GM21786 (cell line): ENCODE results near the gene CDHR5.
"Not testable (repeated sequence)": the region's sequence is repeated elsewhere in the genome, so short reads cannot be mapped to it uniquely, and the experiment has no call there.

Source experiments
- ATAC-seq: cut with Tn5 transposase; IDR thresholded peaks from one replicate; pipeline ENCODE4 v1.9.1; 2021; ENCODE audit not compliant: unreplicated experiment

The CDHR5 gene, protein sequence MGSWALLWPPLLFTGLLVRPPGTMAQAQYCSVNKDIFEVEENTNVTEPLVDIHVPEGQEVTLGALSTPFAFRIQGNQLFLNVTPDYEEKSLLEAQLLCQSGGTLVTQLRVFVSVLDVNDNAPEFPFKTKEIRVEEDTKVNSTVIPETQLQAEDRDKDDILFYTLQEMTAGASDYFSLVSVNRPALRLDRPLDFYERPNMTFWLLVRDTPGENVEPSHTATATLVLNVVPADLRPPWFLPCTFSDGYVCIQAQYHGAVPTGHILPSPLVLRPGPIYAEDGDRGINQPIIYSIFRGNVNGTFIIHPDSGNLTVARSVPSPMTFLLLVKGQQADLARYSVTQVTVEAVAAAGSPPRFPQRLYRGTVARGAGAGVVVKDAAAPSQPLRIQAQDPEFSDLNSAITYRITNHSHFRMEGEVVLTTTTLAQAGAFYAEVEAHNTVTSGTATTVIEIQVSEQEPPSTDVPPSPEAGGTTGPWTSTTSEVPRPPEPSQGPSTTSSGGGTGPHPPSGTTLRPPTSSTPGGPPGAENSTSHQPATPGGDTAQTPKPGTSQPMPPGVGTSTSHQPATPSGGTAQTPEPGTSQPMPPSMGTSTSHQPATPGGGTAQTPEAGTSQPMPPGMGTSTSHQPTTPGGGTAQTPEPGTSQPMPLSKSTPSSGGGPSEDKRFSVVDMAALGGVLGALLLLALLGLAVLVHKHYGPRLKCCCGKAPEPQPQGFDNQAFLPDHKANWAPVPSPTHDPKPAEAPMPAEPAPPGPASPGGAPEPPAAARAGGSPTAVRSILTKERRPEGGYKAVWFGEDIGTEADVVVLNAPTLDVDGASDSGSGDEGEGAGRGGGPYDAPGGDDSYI

DNA sequence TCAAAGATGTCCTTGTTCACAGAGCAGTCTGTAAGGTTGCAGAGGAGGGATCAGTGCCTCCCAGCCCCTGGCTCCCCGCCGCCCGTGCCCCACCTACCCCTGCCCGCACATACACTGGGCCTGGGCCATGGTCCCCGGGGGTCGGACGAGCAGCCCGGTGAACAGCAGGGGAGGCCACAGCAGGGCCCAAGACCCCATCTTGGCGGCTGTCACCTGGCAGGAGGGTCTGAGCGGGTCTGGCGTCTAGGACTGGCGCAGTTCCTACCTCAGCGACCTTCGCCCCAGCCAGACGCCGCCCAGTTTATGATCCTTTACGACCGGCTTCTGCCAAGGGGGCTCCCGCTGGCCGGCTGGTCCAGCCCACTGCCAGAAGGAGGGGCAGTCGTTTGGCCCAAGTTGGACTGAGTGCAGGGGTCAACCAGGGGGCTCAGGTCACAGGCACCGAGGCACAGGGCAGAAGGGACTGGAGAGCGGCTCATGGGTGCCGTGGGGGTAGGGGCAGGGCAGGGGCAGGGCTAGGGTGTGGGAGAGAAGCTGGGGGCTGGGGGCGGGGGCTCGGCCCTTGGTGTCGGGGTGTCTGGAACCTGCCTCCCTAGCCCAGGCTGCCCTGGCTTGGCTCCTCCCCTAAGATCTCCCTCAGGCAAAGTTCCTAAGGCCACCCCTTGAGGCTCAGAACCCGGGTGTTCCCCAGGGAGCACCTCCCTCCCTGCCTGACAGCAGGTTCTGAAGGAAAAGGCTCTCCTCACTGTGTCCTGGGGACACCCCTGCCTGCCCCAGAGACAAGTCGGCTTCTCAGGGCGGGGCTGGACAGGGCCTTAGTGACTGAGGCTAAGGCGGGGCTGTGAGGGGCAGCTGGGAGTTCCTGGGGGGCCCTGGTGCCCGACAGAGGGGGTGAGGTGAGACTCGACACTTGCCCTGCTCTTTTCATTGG, at the start of gene CDHR5:
TSS of gene CDHR5 (minus strand) at position 251 of the 931 bp plus-strand sequence. CDS start at position 198, 53 bp downstream.
- ATAC-seq, result no peak

DNA sequence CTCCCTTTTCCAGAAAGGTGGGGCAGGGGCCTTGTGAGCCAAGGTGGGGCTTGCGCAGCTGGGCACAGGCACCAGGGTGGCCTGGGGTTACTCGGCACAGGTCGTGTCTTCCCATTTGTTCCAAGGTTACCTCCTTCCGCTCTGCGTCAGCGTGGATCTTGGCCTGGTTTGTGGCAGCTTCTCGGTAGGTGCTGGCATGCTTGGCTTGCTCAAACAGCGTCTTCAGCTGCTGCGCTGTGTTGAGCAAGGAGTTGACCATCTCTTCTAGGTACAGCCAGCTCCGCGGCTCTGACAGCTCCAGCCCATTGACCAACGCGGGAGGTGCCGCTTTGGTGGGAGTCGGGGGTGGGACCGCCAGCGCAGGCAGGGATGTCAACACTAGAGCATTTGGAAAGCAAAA, 49.7 kb upstream of the CDHR5 start:
- ATAC-seq, result no peak

DNA sequence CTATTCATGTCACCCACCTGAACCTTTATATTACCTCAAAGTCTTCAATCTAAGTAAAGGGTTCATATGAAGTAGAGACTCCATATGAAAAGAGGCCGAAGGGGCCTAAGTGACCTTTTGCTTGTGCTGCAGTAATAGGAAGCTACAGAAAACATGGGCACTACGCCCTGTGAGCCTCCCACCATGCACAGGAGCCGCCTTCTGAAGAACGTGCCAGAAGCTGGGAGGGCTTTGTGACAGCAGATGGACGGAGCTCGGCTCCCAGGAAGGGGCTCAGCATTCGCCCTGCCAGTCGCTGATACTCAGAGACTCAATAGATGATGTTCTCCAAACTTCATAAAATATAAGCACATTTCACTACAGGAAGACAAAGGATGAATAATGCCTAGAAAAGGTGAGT, 49.1 kb upstream of the CDHR5 start:
- ATAC-seq, result no peak

DNA sequence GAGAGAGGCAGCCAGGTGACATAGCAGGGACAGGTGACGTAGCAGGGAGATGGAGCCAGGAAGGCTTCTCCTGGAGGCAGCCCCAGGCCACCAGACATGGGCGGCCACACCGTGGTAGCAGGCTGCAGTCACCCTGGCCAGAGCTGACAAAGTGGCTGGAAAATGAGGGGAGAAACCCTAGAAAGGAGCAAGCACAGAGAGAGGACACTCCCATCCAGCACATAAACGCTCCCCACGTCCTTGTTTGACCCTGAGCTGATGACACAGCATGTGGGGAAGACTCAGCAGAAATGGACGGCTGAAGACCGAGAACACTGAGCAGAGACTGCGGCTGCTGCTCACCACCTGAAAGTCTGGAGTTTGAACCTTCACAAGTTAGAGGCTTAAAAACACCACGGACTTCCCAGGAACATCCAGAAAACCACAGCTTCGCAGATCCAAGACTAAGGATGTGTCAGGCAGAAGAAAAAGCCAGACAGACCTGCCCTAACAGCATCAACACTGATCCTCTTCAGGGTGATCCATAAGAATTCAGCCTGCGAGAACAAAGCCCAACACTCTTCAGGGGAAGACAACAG, 41.0 kb upstream of the CDHR5 start:
- no peak for ATAC-seq

DNA sequence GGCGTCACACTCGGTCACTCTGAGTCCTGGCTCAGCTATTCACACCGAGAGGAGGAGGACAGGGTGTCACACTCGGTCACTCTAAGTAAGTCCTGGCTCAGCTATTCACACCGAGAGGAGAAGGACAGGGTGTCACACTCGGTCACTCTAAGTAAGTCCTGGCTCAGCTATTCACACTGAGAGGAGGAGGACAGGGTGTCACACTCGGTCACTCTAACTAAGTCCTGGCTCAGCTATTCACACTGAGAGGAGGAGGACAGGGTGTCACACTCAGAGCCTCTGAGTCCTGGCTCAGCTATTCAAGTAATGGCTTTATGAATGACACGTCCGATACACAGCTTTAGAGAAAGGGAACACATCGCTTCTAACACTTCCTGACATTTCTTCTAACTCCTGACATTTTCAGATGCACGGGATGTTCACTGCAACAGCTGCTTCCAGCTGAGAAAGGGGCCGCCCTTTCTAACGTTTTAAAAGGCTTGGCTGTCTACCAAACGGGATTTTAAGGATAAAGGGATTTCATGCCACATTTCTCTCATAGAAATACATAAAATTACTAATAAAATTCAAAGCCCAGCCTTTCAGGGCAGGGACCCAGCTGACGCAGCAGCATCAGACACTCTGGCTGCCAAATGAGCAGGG, 40.4 kb upstream of the CDHR5 start:
- ATAC-seq, result no peak

DNA sequence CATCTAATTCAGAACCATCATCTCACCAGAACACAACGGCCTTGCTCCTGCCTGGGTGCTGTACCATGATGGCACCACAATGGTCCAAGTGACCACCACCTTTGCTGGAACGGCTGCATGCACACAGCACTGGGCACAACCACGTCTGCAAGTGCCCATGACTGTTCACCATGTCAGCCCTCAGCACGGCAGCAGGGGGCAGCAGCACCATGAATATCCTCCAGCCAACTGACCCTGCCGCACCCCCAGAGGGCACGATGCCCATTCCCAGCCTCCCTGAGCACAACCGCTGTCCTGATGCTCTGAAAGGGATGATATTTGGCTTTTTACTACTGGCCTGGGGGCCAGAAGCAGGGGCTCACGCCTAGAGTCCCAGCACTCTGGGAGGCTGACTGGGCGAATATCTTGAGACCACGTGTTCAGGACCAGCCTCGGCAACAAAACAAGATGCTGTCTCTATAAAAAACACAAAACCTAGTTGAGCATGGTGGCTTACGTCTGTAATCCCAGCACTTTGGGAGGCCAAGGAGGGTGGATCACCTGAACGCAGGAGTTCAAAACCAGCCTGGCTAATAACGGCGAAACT, 38.0 kb upstream of the CDHR5 start:
- ATAC-seq, result no peak

DNA sequence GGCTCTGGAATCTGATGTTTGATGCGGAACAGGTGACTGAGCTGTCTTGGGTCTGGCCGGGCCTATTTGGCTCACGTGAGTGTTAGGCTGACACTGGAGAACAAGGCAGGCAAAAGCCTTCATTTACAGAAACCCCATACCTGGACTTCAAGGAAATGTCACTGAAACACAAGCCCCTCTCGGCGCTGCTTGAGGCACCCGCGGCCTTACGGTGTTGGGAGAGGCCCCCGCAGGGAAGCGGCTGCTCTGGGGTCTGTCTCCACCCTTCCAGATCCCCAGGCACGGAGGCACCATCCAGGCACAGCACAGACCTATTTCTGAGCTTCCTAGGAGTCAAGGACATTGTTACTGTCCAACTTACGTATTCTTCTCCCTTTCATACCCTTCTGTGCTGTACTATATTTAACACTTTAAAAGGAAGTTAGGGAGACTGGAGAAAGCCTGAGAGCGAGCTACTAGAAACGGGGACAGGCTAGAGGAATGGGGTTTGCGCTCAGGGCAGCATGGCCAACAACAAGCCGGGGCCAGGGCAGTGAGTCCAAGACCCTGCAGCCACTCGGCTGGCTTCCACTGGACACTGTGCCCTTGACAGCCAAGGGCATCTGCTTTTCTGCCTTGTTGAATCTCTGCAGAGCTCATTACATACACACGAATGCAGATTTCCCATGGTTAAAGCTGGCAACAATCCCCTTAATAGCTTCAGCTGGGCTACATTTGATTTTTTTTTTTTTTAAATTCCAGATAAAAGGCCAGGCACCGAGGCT, 36.1 kb upstream of the CDHR5 start:
- no peak for ATAC-seq

DNA sequence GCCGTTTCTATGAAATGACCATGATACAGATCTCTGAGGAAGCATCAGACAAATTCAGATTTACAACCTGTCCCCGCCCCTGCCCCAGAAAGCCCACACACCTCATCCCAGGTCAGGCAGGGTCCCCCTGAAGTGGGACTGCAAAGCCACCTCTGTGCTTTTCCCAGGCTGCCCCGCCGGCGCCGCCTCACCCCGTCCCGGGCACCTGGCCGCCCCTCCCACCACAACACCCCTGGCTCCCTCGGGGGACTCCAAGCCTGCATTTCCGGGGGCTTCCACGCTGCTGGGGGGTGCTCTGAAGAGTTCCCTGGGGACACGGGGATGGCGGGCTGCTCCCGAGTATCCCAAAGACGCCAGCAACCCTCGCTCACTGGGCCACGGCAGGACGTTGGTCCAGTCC, 35.5 kb upstream of the CDHR5 start:
- no peak for ATAC-seq

DNA sequence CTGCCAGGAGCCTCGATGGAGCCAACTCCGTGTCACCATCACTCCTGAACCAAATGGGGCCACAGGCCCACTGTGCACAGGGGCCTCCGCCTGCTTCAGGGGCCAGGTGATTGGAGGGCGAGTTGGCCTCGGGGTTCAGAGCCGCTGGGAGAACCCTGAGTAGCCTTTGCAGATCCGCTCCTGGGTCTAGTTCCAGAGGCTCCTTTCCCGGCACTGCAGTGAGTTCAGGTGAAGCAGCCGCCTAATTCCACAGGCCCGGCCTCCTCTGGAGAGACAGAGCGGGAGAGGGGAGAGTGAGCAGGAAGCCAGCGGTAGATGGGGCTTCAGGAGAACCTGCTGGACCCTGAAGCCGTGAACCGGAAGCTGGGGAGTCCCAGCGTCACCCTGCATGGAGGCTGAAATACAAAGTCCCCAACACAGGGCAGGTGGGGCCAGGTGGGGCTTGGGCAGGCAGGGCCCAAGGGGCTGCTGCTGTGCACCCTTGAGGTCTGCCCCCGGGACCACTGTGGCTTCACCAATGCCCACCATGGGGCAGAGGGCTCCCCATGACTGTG, 34.9 kb upstream of the CDHR5 start:
- ATAC-seq, result no peak

DNA sequence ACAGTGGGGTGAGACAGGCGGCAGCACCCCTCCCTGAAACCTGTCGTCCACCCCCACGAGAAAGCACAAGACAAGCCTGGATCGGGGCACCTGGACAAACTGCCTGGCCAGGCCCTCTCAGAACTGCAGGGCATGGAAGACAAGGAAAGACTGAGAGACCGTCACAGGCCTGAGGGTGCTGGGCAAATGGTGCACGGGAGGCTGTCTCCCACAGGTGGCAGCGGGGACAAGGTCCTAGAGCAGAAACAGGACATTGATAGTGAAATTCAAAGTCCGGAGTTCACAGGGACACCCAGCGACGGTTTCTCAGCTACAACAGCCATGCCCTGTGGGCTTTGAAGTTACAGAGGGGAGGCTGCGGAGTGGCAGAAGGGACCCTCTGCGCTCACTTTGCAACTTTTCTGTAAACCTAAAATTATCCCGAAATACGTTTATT, 33.0 kb upstream of the CDHR5 start:
- ATAC-seq, result no peak

DNA sequence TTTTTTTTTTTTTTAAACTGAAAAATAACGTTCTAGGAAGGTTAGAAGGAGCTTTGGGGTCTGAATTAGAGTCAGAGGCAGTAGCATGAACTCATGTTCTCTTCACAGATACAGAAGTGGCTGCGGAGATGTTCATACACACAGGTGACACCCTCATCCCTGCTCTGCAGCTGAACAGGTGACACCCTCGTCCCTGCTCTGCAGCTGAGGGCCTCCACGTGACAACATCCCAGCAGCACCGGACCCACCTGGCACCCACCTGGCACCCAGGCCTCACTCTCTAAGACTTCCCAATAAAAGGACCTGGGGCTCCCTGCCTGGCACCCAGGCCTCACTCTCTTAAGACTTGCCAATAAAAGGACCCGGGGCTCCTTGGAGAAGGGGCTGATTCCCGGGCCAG, 32.1 kb upstream of the CDHR5 start:
- ATAC-seq, result no peak

DNA sequence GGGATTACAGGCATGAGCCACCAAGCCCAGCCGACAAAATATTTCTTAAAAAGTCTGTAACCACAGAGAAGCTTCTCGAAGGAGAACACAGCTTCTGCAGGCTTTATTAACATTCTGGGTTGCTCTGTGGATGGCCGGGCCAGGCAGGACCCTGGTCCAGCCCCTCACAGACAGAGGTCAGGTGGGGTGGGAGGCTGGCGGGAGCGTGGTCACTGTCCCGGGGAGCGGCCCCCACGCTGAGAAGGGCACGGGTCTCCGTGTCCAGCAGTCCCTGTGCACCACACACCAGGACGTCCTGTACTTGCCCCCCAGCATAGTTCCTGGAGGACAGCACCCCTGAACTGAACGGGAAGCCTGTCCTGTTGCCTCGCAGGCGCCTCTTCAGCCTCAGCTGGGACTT, 31.7 kb upstream of the CDHR5 start:
- ATAC-seq, result no peak

DNA sequence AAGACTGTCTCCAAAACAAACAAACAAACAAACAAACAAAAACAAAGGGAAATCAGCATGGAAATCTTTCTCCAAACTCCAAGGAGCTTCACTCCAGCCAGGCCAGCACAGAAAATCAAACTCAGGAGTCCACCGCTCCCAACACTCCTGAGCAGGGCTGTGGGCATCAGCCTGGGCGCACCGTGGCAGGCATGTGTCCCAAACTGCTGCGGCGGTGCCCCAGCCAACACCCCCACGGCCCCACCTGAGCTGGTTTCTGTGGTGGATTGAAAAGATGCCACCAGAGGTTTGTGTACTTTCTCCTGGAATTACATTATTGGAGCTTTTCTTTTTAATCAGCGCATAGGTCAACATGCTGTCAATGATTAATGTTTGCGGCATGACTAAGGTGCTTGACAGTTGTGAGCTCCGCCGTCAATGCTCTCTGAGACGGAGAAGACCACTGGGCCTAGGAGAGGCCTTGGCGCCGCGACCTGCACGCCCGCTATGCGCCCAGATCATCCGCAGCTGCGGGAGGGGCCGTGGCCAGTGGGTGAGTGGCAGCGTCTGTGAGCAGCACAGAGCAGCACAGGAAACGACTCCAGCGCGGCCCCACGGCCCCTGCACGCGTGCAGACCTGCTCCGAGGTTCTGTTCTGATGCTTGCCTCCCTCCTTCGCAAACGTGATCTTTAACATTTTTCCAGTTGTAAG, 30.4 kb upstream of the CDHR5 start:
- no peak for ATAC-seq

DNA sequence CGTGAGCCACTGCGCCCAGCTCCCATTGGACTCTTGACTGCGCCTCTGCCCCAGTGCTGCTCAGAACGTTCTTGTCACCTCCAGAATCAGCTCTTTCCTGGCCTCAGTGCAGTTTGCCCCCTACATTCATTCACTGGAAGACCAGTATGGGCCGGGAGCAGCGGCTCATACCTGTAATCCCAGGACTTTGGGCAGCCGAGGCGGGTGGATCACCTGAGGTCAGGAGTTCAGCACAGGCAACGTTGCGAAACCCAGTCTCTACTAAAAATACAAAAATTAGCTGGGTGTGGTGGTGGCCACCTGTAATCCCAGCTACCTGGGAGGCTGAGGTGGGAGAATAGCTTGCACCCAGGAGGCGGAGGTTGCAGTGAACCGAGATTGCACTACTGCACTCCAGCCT, 29.7 kb upstream of the CDHR5 start:
- not testable (repeated sequence) for ATAC-seq

DNA sequence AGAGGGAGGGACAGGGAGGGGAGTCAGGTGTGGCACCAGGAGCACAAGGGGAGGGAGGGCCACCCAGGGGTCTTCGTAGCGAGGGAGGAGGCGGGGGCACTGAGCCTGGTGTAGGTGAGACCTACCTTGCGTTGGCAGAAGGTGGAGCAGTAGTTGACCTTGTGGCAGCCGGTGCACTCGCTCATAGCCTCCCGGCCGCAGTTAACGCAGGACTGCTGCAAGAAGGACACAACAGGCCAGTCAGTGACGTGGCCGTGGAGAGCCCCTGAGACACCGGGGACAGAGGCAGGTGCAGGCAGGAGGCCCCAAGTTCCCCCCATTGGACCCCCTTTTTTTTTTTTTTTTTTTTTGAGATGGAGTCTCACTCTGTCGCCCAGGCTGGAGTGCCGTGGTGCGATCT, 29.1 kb upstream of the CDHR5 start:
- ATAC-seq, result no peak

DNA sequence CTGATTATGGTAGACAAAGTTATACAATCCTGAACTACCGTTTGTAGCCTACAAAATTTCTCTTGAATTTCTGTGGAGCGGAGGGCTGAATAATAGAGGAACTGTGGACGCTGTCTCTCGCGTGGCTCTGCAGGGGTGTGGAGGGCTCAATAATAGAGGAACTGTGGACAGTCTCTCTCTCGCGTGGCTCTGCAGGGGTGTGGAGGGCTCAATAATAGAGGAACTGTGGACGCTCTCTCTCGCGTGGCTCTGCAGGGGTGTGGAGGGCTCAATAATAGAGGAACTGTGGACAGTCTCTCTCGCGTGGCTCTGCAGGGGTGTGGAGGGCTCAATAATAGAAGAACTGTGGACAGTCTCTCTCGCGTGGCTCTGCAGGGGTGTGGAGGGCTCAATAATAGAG, 28.4 kb upstream of the CDHR5 start:
- not testable (repeated sequence) for ATAC-seq

DNA sequence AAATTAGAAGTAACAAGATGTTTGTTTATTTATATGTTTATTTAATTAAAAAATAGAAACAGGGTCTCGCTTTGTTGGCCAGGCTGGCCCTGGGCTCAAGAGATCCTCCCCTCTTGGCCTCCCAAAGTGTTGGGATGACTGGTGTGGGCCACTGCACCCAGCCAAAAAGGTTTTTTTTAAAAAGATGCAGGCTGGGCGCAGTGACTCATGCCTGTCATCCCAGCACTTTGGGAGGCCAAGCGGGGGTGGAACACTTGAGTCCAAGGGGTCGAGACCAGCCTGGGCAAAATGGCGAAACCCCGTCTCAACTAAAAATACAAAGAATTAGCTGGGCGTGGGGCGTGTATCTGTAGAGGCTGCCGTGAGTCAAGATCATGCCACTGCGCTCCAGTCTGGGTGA, 25.7 kb upstream of the CDHR5 start:
- no peak for ATAC-seq

DNA sequence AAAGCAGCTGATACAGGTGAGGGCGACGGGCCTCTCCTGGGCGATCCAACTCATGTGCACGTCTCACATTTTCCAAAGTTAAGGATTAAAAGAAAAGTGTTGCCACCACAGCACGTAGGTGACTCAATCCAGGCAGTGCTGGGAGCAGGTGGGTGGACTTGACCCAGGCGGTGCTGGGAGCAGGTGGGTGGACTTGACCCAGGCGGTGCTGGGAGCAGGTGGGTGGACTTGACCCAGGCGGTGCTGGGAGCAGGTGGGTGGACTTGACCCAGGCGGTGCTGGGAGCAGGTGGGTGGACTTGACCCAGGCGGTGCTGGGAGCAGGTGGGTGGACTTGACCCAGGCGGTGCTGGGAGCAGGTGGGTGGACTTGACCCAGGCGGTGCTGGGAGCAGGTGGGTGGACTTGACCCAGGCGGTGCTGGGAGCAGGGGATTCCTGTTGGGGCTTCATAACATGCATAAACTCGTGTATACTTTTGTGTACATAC, 23.0 kb upstream of the CDHR5 start:
- ATAC-seq, result not testable (repeated sequence)
